T47D (cell line): ENCODE measurements around the gene PCDHA8.
"Not testable (repeated sequence)": the region's sequence is repeated elsewhere in the genome, so short reads cannot be mapped to it uniquely, and the experiment has no call there.

Source experiments
- DNase-seq, 2 experiments: peaks; one replicate each; pipeline versions ENCODE4 v3.0.0 to v3.0.0-alpha.2; 2011 to 2012; ENCODE audit warnings: low read depth in 1 of 2, low spot score in 1 of 2
- JUND ChIP-seq: IDR thresholded peaks from 2 replicates; pipeline ENCODE4 v1.6.1; 2012; ENCODE audit warnings: low read depth
- in situ Hi-C: cut with HindIII; loops from 2 replicates; pipeline ENCODE4 v1.10.0; 2016; ENCODE audit warnings: low sequenced_read_pairs, low pct_unique_long_range_greater_than_20kb

PCDHA8 gene

GRCh38 chr5:140842798-140843733 lies 2.1 kb downstream of the PCDHA8 start:
- DNase-seq, result no peak
- TF ChIP-seq JUND, result no peak
- in situ Hi-C loops, result no loop called here

GRCh38 chr5:140848139-140849102 lies 7.4 kb downstream of the PCDHA8 start, which contains the start of gene PCDHA9:
Gene PCDHA9, plus strand, starts transcription at chr5:140848382. Its CDS starts 114 bp downstream, at chr5:140848496.
- in situ Hi-C loops, DNase-seq: not testable (repeated sequence)

GRCh38 chr5:140849831-140850634 lies 9.0 kb downstream of the PCDHA8 start:
- not testable (repeated sequence) for DNase-seq

GRCh38 chr5:140855772-140856674 lies 15.0 kb downstream of the PCDHA8 start, which contains the start of gene PCDHA10:
Gene PCDHA10, plus strand, starts transcription at chr5:140855897. Its CDS starts 152 bp downstream, at chr5:140856049.
- in situ Hi-C loops, result no loop called here
- DNase-seq, result peak in 1 of 2 experiments; percentile 12

More at GRCh38 chr5:140849831-140850634, 9.0 kb downstream of the PCDHA8 start:
- in situ Hi-C loops, result not testable (repeated sequence)

GRCh38 chr5:140857177-140857986 lies 16.4 kb downstream of the PCDHA8 start:
- in situ Hi-C loops, result no loop called here
- DNase-seq, result no peak
- no peak for TF ChIP-seq JUND

More at GRCh38 chr5:140855772-140856674, 15.0 kb downstream of the PCDHA8 start, which contains the start of gene PCDHA10:
- no peak for TF ChIP-seq JUND

- no peak for TF ChIP-seq JUND
- in situ Hi-C loops, result no loop called here
- DNase-seq, result no peak
These were observed 16.9 kb downstream of the PCDHA8 start for GRCh38 chr5:140857987-140858240.

- DNase-seq, result no peak
- in situ Hi-C loops, result no loop called here
- TF ChIP-seq JUND, result no peak
These were observed 21.7 kb downstream of the PCDHA8 start for GRCh38 chr5:140862441-140863295.

- in situ Hi-C loops, result no loop called here
- DNase-seq, result peak; percentile 87 to 88
- TF ChIP-seq JUND, result no peak
These were observed 28.0 kb downstream of the PCDHA8 start, which contains the start of gene PCDHA11 for GRCh38 chr5:140868721-140869554. Gene PCDHA11, plus strand, starts transcription at chr5:140868957. Its CDS starts 147 bp downstream, at chr5:140869104.

GRCh38 chr5:140869555-140869886 lies 28.5 kb downstream of the PCDHA8 start:
- peak in 1 of 2 experiments; percentile 89 for DNase-seq
- in situ Hi-C loops, result no loop called here

More at GRCh38 chr5:140869555-140869886, 28.5 kb downstream of the PCDHA8 start:
- TF ChIP-seq JUND, result no peak
